GM12878 (cell line): ENCODE measurements around the gene PJA2. TPM values are rescaled to one million over a fixed set of nuclear protein-coding genes. Genes with fewer than 3 reads are reported as not detected.
A peak's percentile ranks its signal among the peaks of the same experiment; 100 is the strongest.

Experiments used
- ATF7 ChIP-seq: fragments of 450-650 bp; IDR thresholded peaks from 2 replicates; pipeline ENCODE4 v1.6.1; 2016; ENCODE audit warnings: low read depth, mild to moderate bottlenecking
- BCL11A ChIP-seq: IDR thresholded peaks from 2 replicates; pipeline ENCODE4 v1.6.1; 2011; ENCODE audit warnings: low read depth, low read length
- BHLHE40 ChIP-seq, 2 experiments: fragments of 450-650 bp in 1 of 2; IDR thresholded peaks; 2 replicates each; pipeline ENCODE4 v1.6.1; 2011 to 2017; ENCODE audit warnings: low read depth in 2 of 2, borderline replicate concordance in 1 of 2, improper control_type of control experiment in 1 of 2, low read length in 1 of 2, mild to moderate bottlenecking in 1 of 2
- BMI1 ChIP-seq: fragments of 450-650 bp; IDR thresholded peaks from 2 replicates; pipeline ENCODE4 v1.6.1; 2016; ENCODE audit warnings: mild to moderate bottlenecking, moderate library complexity, borderline replicate concordance
- CREB1 ChIP-seq: IDR thresholded peaks from 2 replicates; pipeline ENCODE4 v1.6.1; 2012; ENCODE audit warnings: low read depth, mild to moderate bottlenecking, inconsistent platforms
- CREM ChIP-seq: IDR thresholded peaks from 2 replicates; pipeline ENCODE4 v1.6.1; 2014; ENCODE audit warnings: antibody characterized with exemption, low read depth
- DPF2 ChIP-seq: fragments of 450-650 bp; IDR thresholded peaks from 2 replicates; pipeline ENCODE4 v1.6.1; 2017; ENCODE audit warnings: mild to moderate bottlenecking
- EP300 ChIP-seq, 2 experiments: fragments of 150-350 bp in 1 of 2; IDR thresholded peaks; 2 replicates each; pipeline ENCODE4 v1.6.1; 2011 to 2012; ENCODE audit warnings: low read depth in 2 of 2, low read length in 2 of 2, borderline replicate concordance in 1 of 2, improper control_type of control experiment in 1 of 2, inconsistent platforms in 1 of 2; ENCODE audit not compliant: control insufficient read depth in 1 of 2
- IKZF2 ChIP-seq, 2 experiments: fragments of 450-650 bp; IDR thresholded peaks; 2 replicates each; pipeline ENCODE4 v1.6.1; 2017; ENCODE audit warnings: mild to moderate bottlenecking in 2 of 2, moderate library complexity in 2 of 2
- IRF4 ChIP-seq: IDR thresholded peaks from 2 replicates; pipeline ENCODE4 v1.6.1; 2011; ENCODE audit warnings: low read depth, low read length
- JUNB ChIP-seq: IDR thresholded peaks from 2 replicates; pipeline ENCODE4 v1.6.1; 2016; ENCODE audit warnings: antibody characterized with exemption, mild to moderate bottlenecking
- JUND ChIP-seq: IDR thresholded peaks from 2 replicates; pipeline ENCODE4 v1.6.1; 2012; ENCODE audit warnings: low read depth, mild to moderate bottlenecking, low read length, improper control_type of control experiment, moderate library complexity
- NBN ChIP-seq: fragments of 450-650 bp; IDR thresholded peaks from 2 replicates; pipeline ENCODE4 v1.6.1; 2016
- NRF1 ChIP-seq: conservative IDR thresholded peaks from 2 replicates; pipeline ENCODE4 v1.6.1; 2011; ENCODE audit warnings: mild to moderate bottlenecking, low read depth, low read length, improper control_type of control experiment
- POLR2AphosphoS2 ChIP-seq: IDR thresholded peaks from 2 replicates; pipeline ENCODE4 v1.6.1; 2011; ENCODE audit warnings: low read depth, mild to moderate bottlenecking, low read length, improper control_type of control experiment, moderate library complexity
- RAD51 ChIP-seq: fragments of 450-650 bp; IDR thresholded peaks from 2 replicates; pipeline ENCODE4 v1.6.1; 2016; ENCODE audit warnings: moderate library complexity, mild to moderate bottlenecking, inconsistent platforms
- RCOR1 ChIP-seq: conservative IDR thresholded peaks from 2 replicates; pipeline ENCODE4 v1.6.1; 2012; ENCODE audit warnings: low read depth, low read length, improper control_type of control experiment
- RUNX3 ChIP-seq: IDR thresholded peaks from 2 replicates; pipeline ENCODE4 v1.6.1; 2012; ENCODE audit warnings: low read length, inconsistent platforms
- SIN3A ChIP-seq: IDR thresholded peaks from 2 replicates; pipeline ENCODE4 v1.6.1; 2012; ENCODE audit warnings: low read depth, low read length, improper control_type of control experiment
- SIX5 ChIP-seq: IDR thresholded peaks from 2 replicates; pipeline ENCODE4 v1.6.1; 2011; ENCODE audit warnings: mild to moderate bottlenecking, low read depth, low read length, moderate library complexity; ENCODE audit not compliant: severe bottlenecking
- SMC3 ChIP-seq: IDR thresholded peaks from 2 replicates; pipeline ENCODE4 v1.6.1; 2011; ENCODE audit warnings: low read length, improper control_type of control experiment, borderline replicate concordance
- SP1 ChIP-seq: IDR thresholded peaks from one replicate; pipeline ENCODE4 v1.6.1; 2011; ENCODE audit warnings: low read depth, low read length
- WRNIP1 ChIP-seq: IDR thresholded peaks from 2 replicates; pipeline ENCODE4 v1.6.1; 2011; ENCODE audit warnings: low read depth, low read length, improper control_type of control experiment, borderline replicate concordance
- ZNF24 ChIP-seq: fragments of 450-650 bp; IDR thresholded peaks from 2 replicates; pipeline ENCODE4 v1.6.1; 2017; ENCODE audit warnings: antibody characterized with exemption, mild to moderate bottlenecking
- polyA plus RNA-seq, 11 experiments: library from polyadenylated mRNA; depleted of rRNA in 4 of 11; unstranded in 6 of 11; stranded (reverse) in 5 of 11; fragments of >200 nt; fragmentation: Nextera tagmentation in 4 of 11; fragmentation: Illumina TruSeq in 1 of 11; extraction: Ambion mirVana in 4 of 11; extraction: Trizol in 1 of 11; gene quantifications; 1 replicate in 1 of 11; 2 replicates in 10 of 11; pipeline versions ENCODE4 v1.2.1 to v1.2.3, GENCODE V29; 2011 to 2016; ENCODE audit warnings: inconsistent platforms in 2 of 11, missing spikeins in 2 of 11, low read depth in 1 of 11
- total RNA-seq, 4 experiments: library from RNA; depleted of rRNA in 3 of 4; stranded (reverse); fragments of >200 nt in 3 of 4; fragmentation: Illumina TruSeq in 1 of 4; extraction: Trizol in 1 of 4; gene quantifications; 2 replicates each; pipeline versions ENCODE4 v1.2.1 to v1.2.3, GENCODE V29; 2013 to 2021
- TF ChIP-seq, protein P1 (sequence below): fragments of 150-350 bp; IDR thresholded peaks from 2 replicates; pipeline ENCODE4 v1.6.1; 2014; ENCODE audit warnings: mild to moderate bottlenecking, low read depth, low read length
- TF ChIP-seq, protein P2 (sequence below): fragments of 450-650 bp; IDR thresholded peaks from 2 replicates; pipeline ENCODE4 v1.6.1; 2017; ENCODE audit warnings: mild to moderate bottlenecking, low read depth, inconsistent platforms; ENCODE audit not compliant: poor library complexity, severe bottlenecking
- TF ChIP-seq, protein P3 (sequence below): IDR thresholded peaks from 2 replicates; pipeline ENCODE4 v1.6.1; 2011; ENCODE audit warnings: borderline replicate concordance, low read depth, mild to moderate bottlenecking, moderate library complexity, low read length; ENCODE audit not compliant: insufficient read depth, poor library complexity, severe bottlenecking

Gene PJA2
- total and polyA plus RNA-seq, 10 of the 15 experiments (the other 5 are each of a cell fraction or from before 2014, with no cell fraction given), result 27.8 to 93.4 (median 47.8) TPM

DNA sequence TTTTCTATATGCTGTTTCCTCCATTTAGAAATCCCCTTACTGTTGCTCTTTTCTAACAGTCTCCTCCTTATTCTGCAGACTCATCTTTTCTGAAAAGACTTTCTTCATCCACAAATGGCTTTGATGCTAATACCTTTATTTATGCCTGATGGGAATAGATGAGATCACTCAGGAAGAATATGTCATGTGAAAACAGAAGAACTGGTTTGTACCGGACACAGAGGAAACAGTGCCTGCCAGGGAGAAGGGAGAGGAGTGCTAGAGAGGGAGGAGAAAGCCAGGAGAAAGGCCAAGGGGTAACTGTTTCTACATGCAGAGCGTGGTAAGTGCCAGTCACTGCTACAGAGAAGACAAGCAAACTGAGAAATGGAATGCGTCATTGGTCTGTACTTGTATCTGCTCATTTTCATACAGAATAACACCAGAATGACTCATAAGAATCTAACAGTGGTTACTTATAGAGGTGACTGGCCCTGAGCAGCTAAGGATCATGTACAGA, 45.9 kb upstream of the PJA2 start (continued):
- no peak for TF ChIP-seq SIN3A
- no peak for TF ChIP-seq POLR2AphosphoS2
- no peak for TF ChIP-seq WRNIP1
- 0 out of 2 replicates have a peak, but pooled peaks have one; percentile 10 for TF ChIP-seq BMI1
- peak; percentile 70; the same call in 1 of the 2 replicates for TF ChIP-seq IRF4
- peak; percentile 83 for TF ChIP-seq RUNX3
- TF ChIP-seq, protein P1, sequence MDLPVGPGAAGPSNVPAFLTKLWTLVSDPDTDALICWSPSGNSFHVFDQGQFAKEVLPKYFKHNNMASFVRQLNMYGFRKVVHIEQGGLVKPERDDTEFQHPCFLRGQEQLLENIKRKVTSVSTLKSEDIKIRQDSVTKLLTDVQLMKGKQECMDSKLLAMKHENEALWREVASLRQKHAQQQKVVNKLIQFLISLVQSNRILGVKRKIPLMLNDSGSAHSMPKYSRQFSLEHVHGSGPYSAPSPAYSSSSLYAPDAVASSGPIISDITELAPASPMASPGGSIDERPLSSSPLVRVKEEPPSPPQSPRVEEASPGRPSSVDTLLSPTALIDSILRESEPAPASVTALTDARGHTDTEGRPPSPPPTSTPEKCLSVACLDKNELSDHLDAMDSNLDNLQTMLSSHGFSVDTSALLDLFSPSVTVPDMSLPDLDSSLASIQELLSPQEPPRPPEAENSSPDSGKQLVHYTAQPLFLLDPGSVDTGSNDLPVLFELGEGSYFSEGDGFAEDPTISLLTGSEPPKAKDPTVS, result no peak
- peak; percentile 55; the same call in 1 of the 2 replicates for TF ChIP-seq JUND
- 0 out of 2 replicates have a peak, but pooled peaks have one; percentile 41 for TF ChIP-seq NBN
- TF ChIP-seq BCL11A, result peak; percentile 74; the same call in 1 of the 2 replicates
- no peak for TF ChIP-seq SP1
- TF ChIP-seq SIX5, result no peak
- no peak for TF ChIP-seq SMC3
- peak; percentile 57 to 85; a peak in 3 of 4 replicates for TF ChIP-seq EP300 (IDR thresholded peaks at IDR 0.05; ENCODE audit: borderline replicate concordance in 1 of 2, control insufficient read depth in 1 of 2, low read depth in 2 of 2, low read length in 2 of 2)
- TF ChIP-seq, protein P2, sequence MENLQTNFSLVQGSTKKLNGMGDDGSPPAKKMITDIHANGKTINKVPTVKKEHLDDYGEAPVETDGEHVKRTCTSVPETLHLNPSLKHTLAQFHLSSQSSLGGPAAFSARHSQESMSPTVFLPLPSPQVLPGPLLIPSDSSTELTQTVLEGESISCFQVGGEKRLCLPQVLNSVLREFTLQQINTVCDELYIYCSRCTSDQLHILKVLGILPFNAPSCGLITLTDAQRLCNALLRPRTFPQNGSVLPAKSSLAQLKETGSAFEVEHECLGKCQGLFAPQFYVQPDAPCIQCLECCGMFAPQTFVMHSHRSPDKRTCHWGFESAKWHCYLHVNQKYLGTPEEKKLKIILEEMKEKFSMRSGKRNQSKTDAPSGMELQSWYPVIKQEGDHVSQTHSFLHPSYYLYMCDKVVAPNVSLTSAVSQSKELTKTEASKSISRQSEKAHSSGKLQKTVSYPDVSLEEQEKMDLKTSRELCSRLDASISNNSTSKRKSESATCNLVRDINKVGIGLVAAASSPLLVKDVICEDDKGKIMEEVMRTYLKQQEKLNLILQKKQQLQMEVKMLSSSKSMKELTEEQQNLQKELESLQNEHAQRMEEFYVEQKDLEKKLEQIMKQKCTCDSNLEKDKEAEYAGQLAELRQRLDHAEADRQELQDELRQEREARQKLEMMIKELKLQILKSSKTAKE, result peak; percentile 71
- TF ChIP-seq IKZF2 (IDR thresholded peaks at IDR 0.05), result peak; percentile 68 to 77
- peak; percentile 91 for TF ChIP-seq JUNB
- peak; percentile 85 for TF ChIP-seq ATF7
- TF ChIP-seq CREM, result peak; percentile 77; the same call in 1 of the 2 replicates
- no peak for TF ChIP-seq RAD51
- TF ChIP-seq, protein P3, sequence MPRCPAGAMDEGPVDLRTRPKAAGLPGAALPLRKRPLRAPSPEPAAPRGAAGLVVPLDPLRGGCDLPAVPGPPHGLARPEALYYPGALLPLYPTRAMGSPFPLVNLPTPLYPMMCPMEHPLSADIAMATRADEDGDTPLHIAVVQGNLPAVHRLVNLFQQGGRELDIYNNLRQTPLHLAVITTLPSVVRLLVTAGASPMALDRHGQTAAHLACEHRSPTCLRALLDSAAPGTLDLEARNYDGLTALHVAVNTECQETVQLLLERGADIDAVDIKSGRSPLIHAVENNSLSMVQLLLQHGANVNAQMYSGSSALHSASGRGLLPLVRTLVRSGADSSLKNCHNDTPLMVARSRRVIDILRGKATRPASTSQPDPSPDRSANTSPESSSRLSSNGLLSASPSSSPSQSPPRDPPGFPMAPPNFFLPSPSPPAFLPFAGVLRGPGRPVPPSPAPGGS, result no peak
- TF ChIP-seq DPF2, result peak; percentile 50; the same call in 1 of the 2 replicates
- TF ChIP-seq CREB1, result peak; percentile 70
- no peak for TF ChIP-seq RCOR1
- no peak for TF ChIP-seq NRF1
- TF ChIP-seq ZNF24, result no peak
- TF ChIP-seq BHLHE40 (IDR thresholded peaks at IDR 0.05; ENCODE audit: borderline replicate concordance in 1 of 2, low read depth in 2 of 2, low read length in 1 of 2), result peak; percentile 12 to 20; a peak in 1 of 4 replicates
